SK-N-SH (cell line): ENCODE data around the gene VGLL4. TPM values are rescaled to one million over a fixed set of nuclear protein-coding genes. Genes with fewer than 3 reads are reported as not detected.

Experiments used
- CTCF ChIA-PET: fragments of 300-600, 350-600 bp; formaldehyde crosslinking; extraction: SDS; loops from one replicate; lab custom pipeline; 2021; lab: Yijun Ruan, JAX
- POLR2A ChIA-PET: fragments of 350-600 bp; sonication (Branson Sonifier 250); formaldehyde crosslinking; extraction: SDS; loops from one replicate; lab custom pipeline; 2020; ENCODE audit warnings: antibody characterized with exemption, inconsistent platforms; lab: Yijun Ruan, JAX
- DNase-seq: peaks from one replicate; pipeline ENCODE4 v3.0.0; 2012
- H2AFZ ChIP-seq: fragments of 200-600 bp; sonication (generic); 2 replicates; pipeline ENCODE4 v1.8.1; 2016; ENCODE audit warnings: antibody characterized with exemption, mild to moderate bottlenecking, low read depth
- H3F3A ChIP-seq: fragments of 200-600 bp; sonication (generic); replicated peaks from 2 replicates; pipeline ENCODE3; 2016; ENCODE audit warnings: antibody characterized with exemption, mild to moderate bottlenecking; ENCODE audit not compliant: insufficient read depth
- H3K27ac ChIP-seq, 2 experiments: fragments of 200-500 bp in 1 of 2; fragments of 200-600 bp in 1 of 2; sonication (Bioruptor generic) in 1 of 2; sonication (generic), shearing (Covaris generic) in 1 of 2; 2 replicates each; pipeline versions ENCODE4 v1.5.1 to v1.6.1; 2014 to 2016; ENCODE audit warnings: low read depth in 2 of 2, inconsistent platforms in 1 of 2, low read length in 1 of 2, mild to moderate bottlenecking in 1 of 2, mixed read lengths in 1 of 2
- H3K27me3 ChIP-seq: fragments of 200-600 bp; sonication (generic), shearing (Covaris generic); 2 replicates; pipeline ENCODE4 v1.6.1; 2016; ENCODE audit warnings: mixed run types; ENCODE audit not compliant: insufficient read depth
- H3K36me3 ChIP-seq, 2 experiments: fragments of 200-500 bp in 1 of 2; fragments of 200-600 bp in 1 of 2; sonication (Bioruptor generic) in 1 of 2; sonication (generic) in 1 of 2; replicated peaks in 1 of 2; 2 replicates each; pipeline versions ENCODE3 to v1.5.1; 2014 to 2016; ENCODE audit warnings: low read length in 1 of 2, mild to moderate bottlenecking in 1 of 2; ENCODE audit not compliant: insufficient read depth in 2 of 2, control insufficient read depth in 1 of 2
- H3K4me1 ChIP-seq, 2 experiments: fragments of 200-500 bp in 1 of 2; fragments of 200-600 bp in 1 of 2; sonication (Bioruptor generic) in 1 of 2; sonication (generic), shearing (Covaris generic) in 1 of 2; 2 replicates each; pipeline versions ENCODE4 v1.5.1 to v1.6.1; 2014 to 2016; ENCODE audit warnings: low read depth in 1 of 2, low read length in 1 of 2, mixed run types in 1 of 2; ENCODE audit not compliant: insufficient read depth in 2 of 2, control insufficient read depth in 1 of 2
- H3K4me2 ChIP-seq: fragments of 200-600 bp; sonication (generic), shearing (Covaris generic); 2 replicates; pipeline ENCODE4 v1.6.1; 2017; ENCODE audit warnings: mixed run types
- H3K4me3 ChIP-seq, 2 experiments: fragments of 200-500 bp in 1 of 2; fragments of 200-600 bp in 1 of 2; sonication (Bioruptor generic) in 1 of 2; sonication (generic), shearing (Covaris generic) in 1 of 2; 2 replicates each; pipeline versions ENCODE4 v1.5.1 to v1.8.1; 2014 to 2016; ENCODE audit warnings: low read depth in 2 of 2, inconsistent platforms in 1 of 2, low read length in 1 of 2, mild to moderate bottlenecking in 1 of 2, mixed read lengths in 1 of 2, moderate library complexity in 1 of 2
- H3K79me2 ChIP-seq: fragments of 200-600 bp; sonication (generic); 2 replicates; pipeline ENCODE4 v1.8.1; 2017; ENCODE audit warnings: mild to moderate bottlenecking; ENCODE audit not compliant: insufficient read depth
- H3K9ac ChIP-seq: fragments of 200-600 bp; sonication (generic); 2 replicates; pipeline ENCODE4 v1.6.1; 2017; ENCODE audit warnings: mixed run types
- H3K9me2 ChIP-seq: fragments of 200-600 bp; sonication (generic); 2 replicates; pipeline ENCODE4 v1.6.1; 2017; ENCODE audit warnings: mixed run types
- H3K9me3 ChIP-seq: fragments of 200-600 bp; sonication (generic); 2 replicates; pipeline ENCODE4 v1.6.1; 2017; ENCODE audit warnings: mixed run types, mild to moderate bottlenecking, moderate library complexity
- H4K20me1 ChIP-seq: fragments of 200-600 bp; sonication (generic); 2 replicates; pipeline ENCODE4 v1.6.1; 2017; ENCODE audit warnings: mild to moderate bottlenecking, mixed run types; ENCODE audit not compliant: insufficient read depth
- ELF1 ChIP-seq: IDR thresholded peaks from 2 replicates; pipeline ENCODE4 v1.4.0; 2012
- FOSL2 ChIP-seq: IDR thresholded peaks from 2 replicates; pipeline ENCODE4 v1.4.0; 2012; ENCODE audit warnings: low read depth, mild to moderate bottlenecking, moderate library complexity, borderline replicate concordance
- FOXJ3 ChIP-seq: sonication (generic); formaldehyde crosslinking; IDR thresholded peaks from 2 replicates; pipeline ENCODE4 v1.5.1; 2020; ENCODE audit warnings: mild to moderate bottlenecking, missing genetic modification reagents
- FOXM1 ChIP-seq: IDR thresholded peaks from 2 replicates; pipeline ENCODE4 v1.4.0; 2012; ENCODE audit warnings: low read depth, mild to moderate bottlenecking
- GATA2 ChIP-seq: sonication (generic); formaldehyde crosslinking; IDR thresholded peaks from 2 replicates; pipeline ENCODE4 v1.5.0; 2020; ENCODE audit warnings: mild to moderate bottlenecking, missing genetic modification reagents
- JUND ChIP-seq: IDR thresholded peaks from 2 replicates; pipeline ENCODE4 v1.4.0; 2012
- MXI1 ChIP-seq: IDR thresholded peaks from 2 replicates; pipeline ENCODE4 v1.6.1; 2012; ENCODE audit warnings: mild to moderate bottlenecking, low read depth, low read length, improper control_type of control experiment
- PBX3 ChIP-seq: IDR thresholded peaks from 2 replicates; pipeline ENCODE4; 2012
- POLR2AphosphoS5 ChIP-seq: IDR thresholded peaks from 2 replicates; pipeline ENCODE4 v1.6.1; 2012; ENCODE audit warnings: low read depth, low read length
- RAD21 ChIP-seq: IDR thresholded peaks from 2 replicates; pipeline ENCODE4 v1.6.1; 2012; ENCODE audit warnings: mild to moderate bottlenecking, low read length
- REST ChIP-seq: IDR thresholded peaks from 2 replicates; pipeline ENCODE4 v1.6.1; 2012; ENCODE audit warnings: mild to moderate bottlenecking, low read depth, low read length, moderate library complexity
- RXRA ChIP-seq: IDR thresholded peaks from 2 replicates; pipeline ENCODE4 v1.4.0; 2012; ENCODE audit warnings: low read depth, mild to moderate bottlenecking, borderline replicate concordance
- SMC3 ChIP-seq: IDR thresholded peaks from 2 replicates; pipeline ENCODE4 v1.6.1; 2012; ENCODE audit warnings: low read depth, low read length, improper control_type of control experiment
- TAF1 ChIP-seq: IDR thresholded peaks from 2 replicates; pipeline ENCODE4 v1.6.1; 2012; ENCODE audit warnings: low read depth, mild to moderate bottlenecking, low read length, moderate library complexity, borderline replicate concordance
- TCF12 ChIP-seq: IDR thresholded peaks from 2 replicates; pipeline ENCODE4 v1.4.0; 2012
- YY1 ChIP-seq: IDR thresholded peaks from 2 replicates; pipeline ENCODE4 v1.4.0; 2012; ENCODE audit warnings: low read depth, mild to moderate bottlenecking
- WGBS: methylation state at CpG from one replicate; pipeline ENCODE4 v1.1.6; 2017; ENCODE audit warnings: low lambda C conversion rate; 5-methylcytosine and 5-hydroxymethylcytosine counted together
- polyA plus RNA-seq, 3 experiments: library from polyadenylated mRNA; depleted of rRNA; stranded (reverse); fragments of >200 nt; gene quantifications; 2 replicates each; pipeline ENCODE4 v1.2.3, GENCODE V29; 2012
- TF ChIP-seq, protein P1 (sequence below): IDR thresholded peaks from 2 replicates; pipeline ENCODE4 v1.4.0; 2012; ENCODE audit warnings: low read depth

VGLL4 gene
- polyA plus RNA-seq, 1 of the 3 experiments (the other 2 are of a cell fraction) = 48.9 TPM

DNA sequence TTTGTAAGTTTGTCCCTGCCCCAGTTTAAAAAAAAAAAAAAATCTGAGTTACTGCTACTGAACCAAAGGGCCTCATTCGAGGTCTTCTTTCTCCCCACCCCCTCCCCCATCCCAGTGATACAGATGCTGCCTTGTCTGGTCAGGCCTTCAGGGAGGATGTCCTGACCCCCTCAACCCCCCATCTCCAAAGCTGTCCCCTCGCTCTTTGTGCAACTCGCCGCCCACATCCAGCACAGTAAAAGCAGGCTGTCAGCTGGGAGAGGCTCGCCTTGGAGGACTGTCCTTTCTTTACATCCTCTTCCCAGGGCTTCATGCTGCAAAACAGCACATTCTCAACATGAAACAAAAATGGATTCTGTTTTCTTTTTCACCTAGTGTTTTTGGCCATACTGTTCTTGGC, 133.4 kb downstream of the VGLL4 start (continued):
- TF ChIP-seq REST (no peak), FOSL2 (no peak), RAD21 (no peak), GATA2 (no peak), RXRA (no peak), POLR2AphosphoS5 (no peak), FOXJ3 (CRISPR knock-in tag) (no peak), SMC3 (no peak), MXI1 (no peak), JUND (no peak), ELF1 (no peak), YY1 (no peak)
- TF ChIP-seq, protein P1, sequence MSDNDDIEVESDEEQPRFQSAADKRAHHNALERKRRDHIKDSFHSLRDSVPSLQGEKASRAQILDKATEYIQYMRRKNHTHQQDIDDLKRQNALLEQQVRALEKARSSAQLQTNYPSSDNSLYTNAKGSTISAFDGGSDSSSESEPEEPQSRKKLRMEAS = no peak

DNA sequence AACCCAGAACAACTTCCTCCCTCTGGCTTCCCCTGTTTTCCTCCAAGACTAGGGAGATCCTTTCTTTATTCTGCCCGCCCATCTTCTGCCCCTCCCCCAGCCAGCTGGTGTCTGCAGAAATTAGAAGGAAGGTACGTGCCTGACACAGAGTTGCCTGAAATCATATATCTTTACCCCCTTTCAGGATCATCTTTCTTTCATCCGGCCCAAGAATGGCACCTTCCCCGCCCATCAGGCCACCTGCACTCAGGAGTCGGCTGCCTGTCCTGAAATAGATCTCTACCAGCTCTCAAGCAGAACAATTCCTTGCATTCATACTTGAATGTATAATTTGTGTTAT, 133.7 kb downstream of the VGLL4 start:
- ChIA-PET POLR2A (no interaction called here), CTCF (no interaction called here)
- TF ChIP-seq MXI1 (no peak), PBX3 (no peak), FOSL2 (no peak), FOXJ3 (CRISPR knock-in tag) (no peak), TAF1 (no peak), YY1 (no peak), FOXM1 (no peak), TCF12 (no peak)
- Histone ChIP-seq H3F3A (peaks cover 35% of the 10 kb centered on the region), H2AFZ (no peak overlapping the region), H3K9ac (peak overlapping the region; percentile 42; the same call in 1 of the 2 replicates), H4K20me1 (no peaks in the 10 kb centered on the region), H3K79me2 (peaks cover 6% of the 10 kb centered on the region; the same call in 1 of the 2 replicates), H3K4me2 (peak overlapping the region; percentile 54; the same call in 1 of the 2 replicates), H3K4me1 (peaks cover 29 to 44% of the 10 kb centered on the region in 2 experiments), H3K4me3 (0 out of 4 replicates have a peak overlapping the region, but pooled peaks of 1 of the 2 experiments have one; percentile 4), H3K9me2 (no peaks in the 10 kb centered on the region), H3K9me3 (no peaks in the 10 kb centered on the region), H3K27ac (peak overlapping the region; percentile 83 to 94), H3K27me3 (no peaks in the 10 kb centered on the region), H3K36me3 (no peaks in the 10 kb centered on the region)
- no peak for DNase-seq
- WGBS = 28% methylated on average over 5 of the region's 5 CpGs
